AG08396 (cell line): Measurements from ENCODE around the gene ANK2.
"Not testable (repeated sequence)": the region's sequence is repeated elsewhere in the genome, so short reads cannot be mapped to it uniquely, and the experiment has no call there.

Experiments used
- DNase-seq: peaks from one replicate; pipeline ENCODE4 v3.0.0; 2012; ENCODE audit warnings: low spot score, mixed read lengths

Gene ANK2

GRCh38 chr4:113153529-113154101 lies 104.2 kb downstream of the ANK2 start:
- no peak for DNase-seq

- DNase-seq = no peak
These were observed 104.8 kb downstream of the ANK2 start for GRCh38 chr4:113154281-113154680.

GRCh38 chr4:113157086-113157857 lies 107.8 kb downstream of the ANK2 start:
- DNase-seq = no peak

GRCh38 chr4:113159942-113160545 lies 110.6 kb downstream of the ANK2 start:
- DNase-seq = no peak

GRCh38 chr4:113160548-113160947 lies 111.1 kb downstream of the ANK2 start:
- no peak for DNase-seq

- no peak for DNase-seq
These were observed 112.6 kb downstream of the ANK2 start for GRCh38 chr4:113162089-113162488.

GRCh38 chr4:113169368-113169767 lies 119.9 kb downstream of the ANK2 start:
- DNase-seq = no peak

- DNase-seq = no peak
These were observed 120.8 kb downstream of the ANK2 start for GRCh38 chr4:113170115-113170804.

GRCh38 chr4:113170805-113171468 lies 121.5 kb downstream of the ANK2 start:
- DNase-seq = no peak

- no peak for DNase-seq
These were observed 123.8 kb downstream of the ANK2 start for GRCh38 chr4:113173126-113173792.

GRCh38 chr4:113173793-113174264 lies 124.4 kb downstream of the ANK2 start:
- DNase-seq = no peak

- DNase-seq = no peak
These were observed 129.6 kb downstream of the ANK2 start for GRCh38 chr4:113179091-113179490.

- peak; percentile 8 for DNase-seq
These were observed 130.5 kb downstream of the ANK2 start for GRCh38 chr4:113179996-113180395.

GRCh38 chr4:113181289-113182007 lies 132.0 kb downstream of the ANK2 start:
- DNase-seq = no peak

- no peak for DNase-seq
These were observed 133.7 kb downstream of the ANK2 start for GRCh38 chr4:113183032-113183605.

- DNase-seq = not testable (repeated sequence)
These were observed 136.8 kb downstream of the ANK2 start for GRCh38 chr4:113186220-113186619.

- DNase-seq = no peak
These were observed 137.5 kb downstream of the ANK2 start for GRCh38 chr4:113186913-113187312.

- no peak for DNase-seq
These were observed 137.9 kb downstream of the ANK2 start for GRCh38 chr4:113187358-113187757.

GRCh38 chr4:113189546-113189945 lies 140.1 kb downstream of the ANK2 start:
- DNase-seq = no peak

GRCh38 chr4:113209153-113209552 lies 159.7 kb downstream of the ANK2 start:
- DNase-seq = no peak
